H1 (cell line): Measurements from ENCODE around the gene LEPR. TPM values are rescaled to one million over a fixed set of nuclear protein-coding genes. Genes with fewer than 3 reads are reported as not detected.
A peak's percentile ranks its signal among the peaks of the same experiment; 100 is the strongest.

Experiments
- CHD2 ChIP-seq: IDR thresholded peaks from 2 replicates; pipeline ENCODE4 v1.6.1; 2012; ENCODE audit warnings: low read length, improper control_type of control experiment
- EGR1 ChIP-seq: IDR thresholded peaks from 2 replicates; pipeline ENCODE4 v1.6.1; 2011; ENCODE audit warnings: low read depth, low read length, borderline replicate concordance
- FOSL1 ChIP-seq: IDR thresholded peaks from 2 replicates; pipeline ENCODE4 v1.6.1; 2011; ENCODE audit warnings: mild to moderate bottlenecking, low read depth, low read length, moderate library complexity; ENCODE audit not compliant: insufficient read depth
- GABPA ChIP-seq: IDR thresholded peaks from 2 replicates; pipeline ENCODE4 v1.6.1; 2011; ENCODE audit warnings: mild to moderate bottlenecking, low read length, moderate library complexity, borderline replicate concordance; ENCODE audit not compliant: insufficient read depth
- GTF2F1 ChIP-seq: IDR thresholded peaks from 2 replicates; pipeline ENCODE4 v1.6.1; 2012; ENCODE audit warnings: low read depth, low read length, improper control_type of control experiment, borderline replicate concordance
- MAFK ChIP-seq: IDR thresholded peaks from 2 replicates; pipeline ENCODE4 v1.6.1; 2012; ENCODE audit warnings: low read depth, mild to moderate bottlenecking, improper control_type of control experiment, low read length
- NANOG ChIP-seq: IDR thresholded peaks from 2 replicates; pipeline ENCODE4 v1.6.1; 2011; ENCODE audit warnings: low read length, low read depth, mild to moderate bottlenecking, inconsistent platforms; ENCODE audit not compliant: insufficient read depth, poor library complexity, severe bottlenecking
- NRF1 ChIP-seq: IDR thresholded peaks from 2 replicates; pipeline ENCODE4 v1.6.1; 2011; ENCODE audit warnings: mild to moderate bottlenecking, low read depth, low read length, improper control_type of control experiment
- POU5F1 ChIP-seq: IDR thresholded peaks from 2 replicates; pipeline ENCODE4 v1.6.1; 2011; ENCODE audit warnings: low read depth, mild to moderate bottlenecking, low read length, moderate library complexity
- RBBP5 ChIP-seq: IDR thresholded peaks from 2 replicates; pipeline ENCODE4 v1.7.1; 2012; ENCODE audit warnings: low read depth, mild to moderate bottlenecking, inconsistent platforms, low read length, moderate library complexity, borderline replicate concordance
- RFX5 ChIP-seq: IDR thresholded peaks from 2 replicates; pipeline ENCODE4 v1.6.1; 2011; ENCODE audit warnings: low read depth, low read length, improper control_type of control experiment, borderline replicate concordance
- RNF2 ChIP-seq: fragments of 200-900, 300-1000 bp; sonication (generic); IDR thresholded peaks from 2 replicates; pipeline ENCODE4 v1.7.1; 2016; ENCODE audit warnings: borderline replicate concordance, low read depth, mild to moderate bottlenecking, antibody characterized with exemption, low read length; ENCODE audit not compliant: poor library complexity, severe bottlenecking; ENCODE audit errors: missing control alignments
- SAP30 ChIP-seq: fragments of 300-600 bp; sonication (generic); IDR thresholded peaks from 2 replicates; pipeline ENCODE4 v1.7.1; 2012; ENCODE audit warnings: low read length, moderate library complexity, mild to moderate bottlenecking, inconsistent platforms; ENCODE audit not compliant: insufficient read depth, insufficient replicate concordance
- SIN3A ChIP-seq, 2 experiments: IDR thresholded peaks in 1 of 2; conservative IDR thresholded peaks in 1 of 2; 2 replicates each; pipeline ENCODE4 v1.6.1; 2011 to 2012; ENCODE audit warnings: low read length in 2 of 2, improper control_type of control experiment in 1 of 2, low read depth in 1 of 2, mild to moderate bottlenecking in 1 of 2
- SIRT6 ChIP-seq: IDR thresholded peaks from one replicate; pipeline ENCODE4 v1.7.1; 2012; ENCODE audit warnings: low read length, inconsistent platforms
- SIX5 ChIP-seq: IDR thresholded peaks from 2 replicates; pipeline ENCODE4 v1.6.1; 2011; ENCODE audit warnings: mild to moderate bottlenecking, low read depth, low read length
- SP2 ChIP-seq: IDR thresholded peaks from 2 replicates; pipeline ENCODE4 v1.6.1; 2012; ENCODE audit warnings: mild to moderate bottlenecking, low read length, inconsistent platforms
- TAF1 ChIP-seq: IDR thresholded peaks from 2 replicates; pipeline ENCODE4 v1.6.1; 2011; ENCODE audit warnings: mild to moderate bottlenecking, low read depth, low read length
- YY1 ChIP-seq: IDR thresholded peaks from 2 replicates; pipeline ENCODE4 v1.6.1; 2011; ENCODE audit warnings: low read depth, mild to moderate bottlenecking, low read length
- ZNF274 ChIP-seq: IDR thresholded peaks from 2 replicates; pipeline ENCODE4 v1.7.0; 2012; ENCODE audit warnings: low read length, borderline replicate concordance; ENCODE audit errors: extremely low read depth
- polyA plus RNA-seq, 7 experiments: library from polyadenylated mRNA; depleted of rRNA in 3 of 7; stranded (reverse) in 5 of 7; unstranded in 2 of 7; fragments of >200 nt in 5 of 7; fragments of 200-250 nt in 2 of 7; gene quantifications; 1 replicate in 5 of 7; 2 replicates in 1 of 7; 4 replicates in 1 of 7; pipeline versions ENCODE4 v1.2.1 to v1.2.3, GENCODE V29; 2011 to 2013; ENCODE audit warnings: missing spikeins in 2 of 7, mixed read lengths in 2 of 7
- total RNA-seq: library from RNA; stranded (reverse); fragmentation: NEBNext Ultra II Directional; extraction: Animal tissue kit (Norgen Biotek cat#: 25700); gene quantifications from 2 replicates; pipeline ENCODE4 v1.2.1, GENCODE V29; 2021
- TF ChIP-seq, protein P1 (sequence below), 3 experiments: IDR thresholded peaks; 1 replicate in 2 of 3; 2 replicates in 1 of 3; pipeline versions ENCODE4 v1.5.1 to v1.6.1; 2011; ENCODE audit warnings: low read length in 3 of 3, mild to moderate bottlenecking in 3 of 3, inconsistent platforms in 2 of 3, low read depth in 1 of 3, moderate library complexity in 1 of 3; ENCODE audit not compliant: insufficient read depth in 1 of 3; ENCODE audit errors: control extremely low read depth in 1 of 3

Gene LEPR
- total and polyA plus RNA-seq, 2 of the 8 experiments (the other 6 are each of a cell fraction or from before 2014, with no cell fraction given): 1.3 to 3.9 TPM

DNA sequence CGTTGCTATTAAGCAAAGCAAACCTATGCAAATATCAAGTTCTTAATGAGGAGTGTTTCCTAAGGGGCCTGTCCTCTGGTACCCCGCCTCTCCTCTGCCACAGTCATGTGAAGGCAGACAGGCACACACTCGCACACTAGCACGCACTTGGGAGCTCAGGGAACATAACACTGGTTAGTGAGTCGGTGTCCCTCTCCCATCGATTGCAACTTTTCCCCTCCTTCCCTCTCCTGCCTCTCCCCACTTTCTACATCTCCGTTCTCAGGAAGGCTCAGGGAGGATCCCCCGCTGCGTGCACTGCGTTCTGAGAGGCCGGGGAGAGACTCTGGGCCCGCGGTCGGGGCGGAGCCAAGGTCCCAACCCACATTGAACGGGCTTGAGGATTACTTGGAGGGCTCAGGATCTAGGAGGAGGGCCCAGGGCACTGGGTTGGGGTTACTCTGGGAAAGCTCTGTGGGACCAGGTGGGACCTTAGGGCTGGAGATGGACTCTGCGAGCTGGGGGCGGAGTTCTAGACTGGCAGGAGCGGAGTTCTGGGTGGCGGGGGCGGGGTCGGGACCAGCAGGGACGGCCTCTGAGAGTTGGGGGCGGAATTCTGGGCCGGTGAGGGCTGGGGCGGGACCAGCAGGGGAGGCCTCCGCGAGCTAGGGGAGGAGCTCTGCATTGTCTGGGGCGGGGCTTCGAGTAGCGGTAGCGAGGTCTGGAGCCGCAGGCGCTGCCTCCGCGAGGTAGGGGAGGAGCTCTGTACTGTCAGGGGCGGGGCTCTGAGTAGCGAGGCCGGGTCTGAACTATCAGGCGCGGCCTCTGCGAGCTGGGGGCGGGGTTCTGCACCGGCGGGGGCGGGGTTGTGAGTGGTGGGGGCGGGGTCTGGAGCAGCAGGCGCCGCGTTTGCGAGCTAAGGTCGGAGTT, 533 bp upstream of the LEPR start (continued):
- peak; percentile 33 to 50; a peak in 1 of 4 replicates for TF ChIP-seq SIN3A (conservative IDR thresholded peaks at IDR 0.05 in 1 of 2, IDR thresholded peaks at IDR 0.05 in 1 of 2; ENCODE audit: low read depth in 1 of 2, low read length in 2 of 2)
- peak; percentile 37; the same call in 1 of the 2 replicates for TF ChIP-seq TAF1
- no peak for TF ChIP-seq YY1
- TF ChIP-seq SIRT6: no peak
- TF ChIP-seq GABPA: no peak
- no peak for TF ChIP-seq NRF1
- TF ChIP-seq EGR1: no peak
- no peak for TF ChIP-seq CHD2
- TF ChIP-seq, protein P1, sequence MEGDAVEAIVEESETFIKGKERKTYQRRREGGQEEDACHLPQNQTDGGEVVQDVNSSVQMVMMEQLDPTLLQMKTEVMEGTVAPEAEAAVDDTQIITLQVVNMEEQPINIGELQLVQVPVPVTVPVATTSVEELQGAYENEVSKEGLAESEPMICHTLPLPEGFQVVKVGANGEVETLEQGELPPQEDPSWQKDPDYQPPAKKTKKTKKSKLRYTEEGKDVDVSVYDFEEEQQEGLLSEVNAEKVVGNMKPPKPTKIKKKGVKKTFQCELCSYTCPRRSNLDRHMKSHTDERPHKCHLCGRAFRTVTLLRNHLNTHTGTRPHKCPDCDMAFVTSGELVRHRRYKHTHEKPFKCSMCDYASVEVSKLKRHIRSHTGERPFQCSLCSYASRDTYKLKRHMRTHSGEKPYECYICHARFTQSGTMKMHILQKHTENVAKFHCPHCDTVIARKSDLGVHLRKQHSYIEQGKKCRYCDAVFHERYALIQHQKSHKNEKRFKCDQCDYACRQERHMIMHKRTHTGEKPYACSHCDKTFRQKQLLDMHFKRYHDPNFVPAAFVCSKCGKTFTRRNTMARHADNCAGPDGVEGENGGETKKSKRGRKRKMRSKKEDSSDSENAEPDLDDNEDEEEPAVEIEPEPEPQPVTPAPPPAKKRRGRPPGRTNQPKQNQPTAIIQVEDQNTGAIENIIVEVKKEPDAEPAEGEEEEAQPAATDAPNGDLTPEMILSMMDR (IDR thresholded peaks at IDR 0.05; ENCODE audit: control extremely low read depth in 1 of 3, insufficient read depth in 1 of 3, low read depth in 1 of 3, low read length in 3 of 3): peak in 1 of 3 experiments; percentile 6; a peak in 1 of 4 replicates
- no peak for TF ChIP-seq SIX5
- TF ChIP-seq RNF2: no peak
- TF ChIP-seq SAP30: peak; percentile 80
- no peak for TF ChIP-seq FOSL1
- TF ChIP-seq GTF2F1: no peak
- TF ChIP-seq ZNF274: no peak
- TF ChIP-seq SP2: no peak
- TF ChIP-seq RFX5: no peak
- no peak for TF ChIP-seq NANOG
- peak; percentile 88 for TF ChIP-seq RBBP5
- TF ChIP-seq MAFK: no peak
- TF ChIP-seq POU5F1: no peak
